NCI-H1417 (cell line): ENCODE data around the gene PHIP.
"Not testable (repeated sequence)": the region's sequence is repeated elsewhere in the genome, so short reads cannot be mapped to it uniquely, and the experiment has no call there.

Experiments
- DNase-seq, 3 experiments: peaks; one replicate each; lab custom pipeline; 2025; lab: John Stamatoyannopoulos, UW

Gene PHIP

GRCh38 chr6:78925317-78925716 is 152.7 kb downstream of the PHIP start:
- DNase-seq: no peak

GRCh38 chr6:78921168-78921567 is 156.9 kb downstream of the PHIP start:
- DNase-seq: not testable (repeated sequence)

GRCh38 chr6:78917788-78918187 is 160.3 kb downstream of the PHIP start:
- no peak for DNase-seq

- DNase-seq: no peak
These were observed 161.6 kb downstream of the PHIP start for GRCh38 chr6:78916411-78916810.

- DNase-seq: no peak
These were observed 166.7 kb downstream of the PHIP start for GRCh38 chr6:78911218-78911940.

DNA sequence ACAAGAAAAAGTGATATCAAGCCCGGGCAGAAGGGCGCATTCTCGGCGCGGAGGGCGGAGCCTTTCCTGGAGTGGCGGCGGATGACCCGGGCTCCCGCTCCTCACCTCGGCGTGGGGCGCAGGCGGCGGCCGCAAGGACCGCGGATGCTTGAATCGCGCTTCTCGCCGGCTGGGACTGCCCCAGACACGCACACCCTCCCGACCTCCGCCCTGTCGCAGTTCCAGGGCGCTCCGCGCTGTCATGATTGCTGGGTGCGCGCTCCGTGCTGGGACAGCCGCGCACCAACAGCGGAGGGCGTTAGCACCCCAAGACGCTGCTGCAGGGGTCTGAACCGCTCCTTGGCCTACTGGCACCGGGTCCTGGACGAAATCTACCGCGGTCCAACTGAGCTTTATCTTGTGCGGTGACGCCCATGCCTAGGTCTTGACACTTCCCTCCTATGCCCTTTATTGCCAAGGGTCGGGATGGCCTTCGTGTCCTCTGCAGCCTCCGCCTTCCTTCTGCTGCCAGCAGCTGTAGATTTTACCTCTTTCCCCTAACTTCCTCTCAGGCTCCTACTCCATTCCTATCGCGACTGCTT is 167.4 kb downstream of the PHIP start:
- DNase-seq: no peak

- DNase-seq: no peak
These were observed 168.0 kb downstream of the PHIP start for GRCh38 chr6:78910010-78910409.

- DNase-seq: no peak
These were observed 168.7 kb downstream of the PHIP start for GRCh38 chr6:78909391-78909790.

DNA sequence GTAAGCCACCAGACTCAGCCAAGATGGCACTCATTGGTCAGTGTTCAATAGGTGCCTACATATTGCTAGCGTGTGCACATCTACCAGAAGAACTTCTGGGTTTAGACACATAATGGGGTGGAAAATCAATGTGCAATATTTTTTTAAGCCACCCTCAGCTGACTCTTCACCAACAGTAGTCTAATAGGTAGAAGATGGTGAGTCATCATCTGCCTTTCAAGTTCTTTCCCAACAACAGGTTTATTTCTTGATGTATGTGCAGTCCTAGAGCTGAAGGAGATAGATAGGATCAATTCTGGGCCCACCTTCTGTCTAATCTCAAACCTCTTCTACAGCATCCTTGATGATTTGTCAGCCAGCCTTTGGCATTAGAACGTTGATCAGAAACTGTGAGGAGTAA is 169.4 kb downstream of the PHIP start:
- DNase-seq: no peak

DNA sequence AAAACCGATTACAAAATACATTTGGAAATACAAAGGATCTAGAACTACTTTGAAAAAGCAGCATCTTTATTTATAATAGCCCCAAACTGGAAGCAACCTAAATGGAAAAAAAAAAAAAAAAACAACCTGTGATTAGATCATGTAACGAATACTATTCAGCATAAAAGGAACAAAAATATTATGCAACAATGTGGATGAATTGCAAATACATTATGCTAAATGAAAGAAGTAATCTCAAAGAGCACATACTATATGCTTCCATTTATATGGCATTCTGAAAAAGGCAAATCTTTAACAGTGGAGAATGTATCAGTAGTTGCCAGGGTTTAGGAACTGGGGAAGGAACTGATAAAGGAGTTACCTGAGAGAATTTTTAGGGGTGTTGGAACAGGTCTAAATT is 181.8 kb downstream of the PHIP start:
- DNase-seq: no peak

GRCh38 chr6:78889901-78890300 is 188.2 kb downstream of the PHIP start:
- DNase-seq: not testable (repeated sequence)
